H1 (cell line): ENCODE data around the gene SPDYE4. TPM values are rescaled to one million over a fixed set of nuclear protein-coding genes. Genes with fewer than 3 reads are reported as not detected.

Experiments
- CTCF ChIA-PET: fragments of 300-600 bp; sonication (Branson Sonifier 250); formaldehyde crosslinking; loops from one replicate; lab custom pipeline; 2021; ENCODE audit not compliant: partially characterized antibody; lab: Charles Lee
- POLR2A ChIA-PET: fragments of 300-600 bp; sonication (Branson Sonifier 250); formaldehyde crosslinking; loops from one replicate; lab custom pipeline; 2021; ENCODE audit warnings: inconsistent platforms; ENCODE audit not compliant: partially characterized antibody; lab: Charles Lee
- DNase-seq, 2 experiments: peaks; one replicate each; pipeline versions ENCODE4 v3.0.0 to v3.0.0-alpha.2; 2010 to 2022; ENCODE audit warnings: low spot score in 2 of 2, low read depth in 1 of 2, mixed read lengths in 1 of 2
- FAIRE-seq: peaks from 2 replicates; lab custom pipeline; 2011; peaks lifted over from hg19 to GRCh38; lab: Jason Lieb, UNC
- H2AFZ ChIP-seq: 2 replicates; pipeline ENCODE4 v1.8.1; 2012; ENCODE audit warnings: low read length, inconsistent platforms
- H2AK5ac ChIP-seq: 2 replicates; pipeline ENCODE4 v1.6.1; 2013; ENCODE audit warnings: low read depth, low read length
- H2BK120ac ChIP-seq: replicated peaks from 2 replicates; pipeline ENCODE3; 2013; ENCODE audit warnings: low read depth, low read length, inconsistent platforms
- H2BK12ac ChIP-seq: 2 replicates; pipeline ENCODE4 v1.6.1; 2013; ENCODE audit warnings: low read depth, low read length
- H2BK15ac ChIP-seq: 2 replicates; pipeline ENCODE4 v1.6.1; 2013; ENCODE audit warnings: low read length
- H2BK20ac ChIP-seq: 2 replicates; pipeline ENCODE4 v1.6.1; 2013; ENCODE audit warnings: low read length
- H2BK5ac ChIP-seq: 2 replicates; pipeline ENCODE4 v1.6.1; 2013; ENCODE audit warnings: low read depth, low read length
- H3K14ac ChIP-seq: 2 replicates; pipeline ENCODE4 v1.6.1; 2013; ENCODE audit warnings: inconsistent platforms; ENCODE audit not compliant: insufficient read length
- H3K18ac ChIP-seq: 2 replicates; pipeline ENCODE4 v1.6.1; 2013; ENCODE audit warnings: low read length; ENCODE audit errors: extremely low read depth
- H3K23ac ChIP-seq: 2 replicates; pipeline ENCODE4 v1.6.1; 2013; ENCODE audit warnings: inconsistent platforms; ENCODE audit not compliant: insufficient read length
- H3K23me2 ChIP-seq: 2 replicates; pipeline ENCODE4 v1.6.1; 2013; ENCODE audit warnings: low read depth, low read length
- H3K27ac ChIP-seq: 2 replicates; pipeline ENCODE4 v1.6.1; 2011; ENCODE audit warnings: low read depth, low read length, inconsistent platforms
- H3K27me3 ChIP-seq, 4 experiments: replicated peaks in 1 of 4; 1 replicate in 1 of 4; 2 replicates in 3 of 4; pipeline versions ENCODE4 v1.6.1 to v1.8.1; 2011 to 2013; ENCODE audit warnings: low read length in 3 of 4, mild to moderate bottlenecking in 3 of 4, inconsistent platforms in 2 of 4, mixed read lengths in 2 of 4, moderate library complexity in 1 of 4; ENCODE audit not compliant: control insufficient read depth in 3 of 4, insufficient read depth in 3 of 4; ENCODE audit errors: extremely low read depth in 1 of 4
- H3K36me3 ChIP-seq, 4 experiments: 2 replicates each; pipeline versions ENCODE4 v1.6.1 to v1.8.1; 2011 to 2013; ENCODE audit warnings: mild to moderate bottlenecking in 4 of 4, low read length in 3 of 4, moderate library complexity in 2 of 4, control low read depth in 1 of 4, inconsistent platforms in 1 of 4; ENCODE audit not compliant: insufficient read depth in 4 of 4, control insufficient read depth in 2 of 4
- H3K4ac ChIP-seq: replicated peaks from 2 replicates; pipeline ENCODE3; 2013; ENCODE audit warnings: low read length, low read depth, mixed read lengths, inconsistent platforms; ENCODE audit not compliant: insufficient read length
- H3K4me1 ChIP-seq, 4 experiments: replicated peaks in 1 of 4; 1 replicate in 1 of 4; 2 replicates in 3 of 4; pipeline versions ENCODE4 v1.6.1 to v1.8.1; 2011 to 2013; ENCODE audit warnings: low read length in 3 of 4, inconsistent platforms in 2 of 4, mixed read lengths in 1 of 4; ENCODE audit not compliant: insufficient read depth in 4 of 4, control insufficient read depth in 3 of 4
- H3K4me2 ChIP-seq, 2 experiments: 2 replicates each; pipeline versions ENCODE4 v1.6.1 to v1.8.1; 2011 to 2013; ENCODE audit warnings: low read depth in 2 of 2, low read length in 2 of 2, control low read depth in 1 of 2, inconsistent platforms in 1 of 2, mild to moderate bottlenecking in 1 of 2; ENCODE audit not compliant: insufficient read depth in 1 of 2
- H3K4me3 ChIP-seq, 4 experiments: fragments of 200-600, 300-600 bp in 1 of 4; sonication (generic), shearing (Covaris generic), sonication (Bioruptor Twin) in 1 of 4; 2 replicates each; pipeline versions ENCODE4 v1.5.1 to v1.8.1; 2011 to 2016; ENCODE audit warnings: low read length in 4 of 4, low read depth in 3 of 4, control low read depth in 2 of 4, inconsistent platforms in 2 of 4, mild to moderate bottlenecking in 2 of 4, mixed read lengths in 1 of 4, moderate library complexity in 1 of 4; ENCODE audit not compliant: insufficient read depth in 2 of 4; ENCODE audit errors: extremely low read depth in 1 of 4
- H3K56ac ChIP-seq: replicated peaks from 2 replicates; pipeline ENCODE3; 2013; ENCODE audit warnings: low read depth, mild to moderate bottlenecking, mixed read lengths, low read length, inconsistent platforms; ENCODE audit not compliant: insufficient read length
- H3K79me1 ChIP-seq: 2 replicates; pipeline ENCODE4 v1.6.1; 2013; ENCODE audit warnings: low read depth, low read length, control low read depth
- H3K79me2 ChIP-seq, 2 experiments: 2 replicates each; pipeline versions ENCODE4 v1.6.1 to v1.8.1; 2012 to 2013; ENCODE audit warnings: low read length in 2 of 2, mild to moderate bottlenecking in 2 of 2, inconsistent platforms in 1 of 2; ENCODE audit not compliant: insufficient read depth in 2 of 2, control insufficient read depth in 1 of 2
- H3K9ac ChIP-seq, 4 experiments: replicated peaks in 1 of 4; 1 replicate in 1 of 4; 2 replicates in 3 of 4; pipeline versions ENCODE4 v1.6.1 to v1.8.1; 2011 to 2013; ENCODE audit warnings: low read depth in 3 of 4, low read length in 3 of 4, control low read depth in 2 of 4, mild to moderate bottlenecking in 2 of 4, moderate library complexity in 2 of 4, inconsistent platforms in 1 of 4; ENCODE audit errors: extremely low read depth in 1 of 4
- H3K9me3 ChIP-seq, 2 experiments: 2 replicates each; pipeline versions ENCODE4 v1.6.1 to v1.8.1; 2012 to 2013; ENCODE audit warnings: mild to moderate bottlenecking in 2 of 2, moderate library complexity in 2 of 2, control low read depth in 1 of 2, inconsistent platforms in 1 of 2, low read depth in 1 of 2, low read length in 1 of 2, mixed read lengths in 1 of 2; ENCODE audit not compliant: insufficient read depth in 2 of 2
- H4K20me1 ChIP-seq, 2 experiments: replicated peaks in 1 of 2; 2 replicates each; pipeline versions ENCODE3 to v1.8.1; 2011 to 2013; ENCODE audit warnings: inconsistent platforms in 2 of 2, low read length in 2 of 2, mild to moderate bottlenecking in 1 of 2; ENCODE audit not compliant: insufficient read depth in 2 of 2, control insufficient read depth in 1 of 2
- H4K5ac ChIP-seq: 2 replicates; pipeline ENCODE4 v1.6.1; 2013; ENCODE audit warnings: low read length, low read depth, mixed read lengths, inconsistent platforms; ENCODE audit not compliant: insufficient read length
- H4K8ac ChIP-seq: 2 replicates; pipeline ENCODE4 v1.8.0; 2013; ENCODE audit warnings: mild to moderate bottlenecking, moderate library complexity, low read length, inconsistent platforms; ENCODE audit not compliant: insufficient read depth; ENCODE audit errors: extremely low read depth
- H4K91ac ChIP-seq: replicated peaks from 2 replicates; pipeline ENCODE3; 2013; ENCODE audit warnings: low read length, mixed read lengths, inconsistent platforms; ENCODE audit not compliant: insufficient read length
- ATF2 ChIP-seq: IDR thresholded peaks from 2 replicates; pipeline ENCODE4 v1.6.1; 2012; ENCODE audit warnings: low read length, inconsistent platforms
- CREB1 ChIP-seq: IDR thresholded peaks from 2 replicates; pipeline ENCODE4 v1.6.1; 2012; ENCODE audit warnings: inconsistent platforms
- FOSL1 ChIP-seq: IDR thresholded peaks from 2 replicates; pipeline ENCODE4 v1.6.1; 2011; ENCODE audit warnings: mild to moderate bottlenecking, low read depth, low read length, moderate library complexity; ENCODE audit not compliant: insufficient read depth
- GTF2F1 ChIP-seq: IDR thresholded peaks from 2 replicates; pipeline ENCODE4 v1.6.1; 2012; ENCODE audit warnings: low read depth, low read length, improper control_type of control experiment, borderline replicate concordance
- JUN ChIP-seq: IDR thresholded peaks from 2 replicates; pipeline ENCODE4 v1.6.1; 2011; ENCODE audit warnings: low read depth, mild to moderate bottlenecking, improper control_type of control experiment, low read length
- KDM1A ChIP-seq: fragments of 200-600, 300-600 bp; sonication (generic); IDR thresholded peaks from 2 replicates; pipeline ENCODE4 v1.7.1; 2016; ENCODE audit warnings: mild to moderate bottlenecking, low read length, borderline replicate concordance
- KDM5A ChIP-seq: fragments of 200-600 bp; IDR thresholded peaks from 2 replicates; pipeline ENCODE4 v1.7.1; 2012; ENCODE audit warnings: mild to moderate bottlenecking, low read length, inconsistent platforms, mixed read lengths
- RXRA ChIP-seq: IDR thresholded peaks from 2 replicates; pipeline ENCODE4 v1.6.1; 2011; ENCODE audit warnings: low read depth, mild to moderate bottlenecking, low read length, moderate library complexity; ENCODE audit not compliant: insufficient read depth
- SIX5 ChIP-seq: IDR thresholded peaks from 2 replicates; pipeline ENCODE4 v1.6.1; 2011; ENCODE audit warnings: mild to moderate bottlenecking, low read depth, low read length
- SP1 ChIP-seq: IDR thresholded peaks from 2 replicates; pipeline ENCODE4 v1.6.1; 2011; ENCODE audit warnings: low read depth, low read length
- SP4 ChIP-seq: IDR thresholded peaks from 2 replicates; pipeline ENCODE4 v1.6.1; 2012; ENCODE audit warnings: low read length, inconsistent platforms
- TEAD4 ChIP-seq: IDR thresholded peaks from 2 replicates; pipeline ENCODE4 v1.6.1; 2012; ENCODE audit warnings: low read depth, low read length, inconsistent platforms, mixed read lengths
- ZNF274 ChIP-seq: IDR thresholded peaks from 2 replicates; pipeline ENCODE4 v1.7.0; 2012; ENCODE audit warnings: low read length, borderline replicate concordance; ENCODE audit errors: extremely low read depth
- WGBS, 2 experiments: shearing (Covaris generic) in 1 of 2; methylation state at CpG; one replicate each; pipeline versions ENCODE4 v1.1.6 to v1.1.7; 2013 to 2015; ENCODE audit warnings: low lambda C conversion rate in 2 of 2, mixed read lengths in 2 of 2, inconsistent platforms in 1 of 2, low coverage in 1 of 2, missing lambda C conversion rate in 1 of 2; ENCODE audit not compliant: insufficient replicate concordance in 2 of 2, insufficient coverage in 1 of 2, insufficient read length in 1 of 2; ENCODE audit errors: extremely low coverage in 1 of 2, missing lambda C conversion rate in 1 of 2; 5-methylcytosine and 5-hydroxymethylcytosine counted together
- polyA plus RNA-seq, 7 experiments: library from polyadenylated mRNA; depleted of rRNA in 3 of 7; stranded (reverse) in 5 of 7; unstranded in 2 of 7; fragments of >200 nt in 5 of 7; fragments of 200-250 nt in 2 of 7; gene quantifications; 1 replicate in 5 of 7; 2 replicates in 1 of 7; 4 replicates in 1 of 7; pipeline versions ENCODE4 v1.2.1 to v1.2.3, GENCODE V29; 2011 to 2013; ENCODE audit warnings: missing spikeins in 2 of 7, mixed read lengths in 2 of 7
- total RNA-seq: library from RNA; stranded (reverse); fragmentation: NEBNext Ultra II Directional; extraction: Animal tissue kit (Norgen Biotek cat#: 25700); gene quantifications from 2 replicates; pipeline ENCODE4 v1.2.1, GENCODE V29; 2021

Gene SPDYE4
- total and polyA plus RNA-seq, 2 of the 8 experiments (the other 6 are each of a cell fraction or from before 2014, with no cell fraction given), result not detected

- Histone ChIP-seq H3K9ac (no peak overlapping the region; a peak in 1 of 7 replicates), H2AK5ac (no peak overlapping the region), H3K79me2 (no peaks in the 10 kb centered on the region), H4K5ac (no peak overlapping the region), H2BK5ac (no peak overlapping the region), H3K27ac (no peak overlapping the region), H3K18ac (no peak overlapping the region), H4K8ac (no peak overlapping the region), H3K23me2 (no peaks in the 10 kb centered on the region), H3K14ac (no peak overlapping the region), H2BK120ac (no peak overlapping the region), H3K4me2 (no peak overlapping the region), H3K4me1 (peaks cover 0 to 9% (median 4%) of the 10 kb centered on the region in 4 experiments; a peak in 2 of 7 replicates), H3K23ac (no peak overlapping the region), H3K9me3 (no peaks in the 10 kb centered on the region), H3K36me3 (no peaks in the 10 kb centered on the region), H3K4me3 (no peak overlapping the region), H2BK12ac (no peak overlapping the region), H4K91ac (no peak overlapping the region), H2AFZ (0 out of 2 replicates have a peak overlapping the region, but pooled peaks have one; percentile 46), H2BK15ac (no peak overlapping the region), H3K4ac (no peak overlapping the region), H3K27me3 (no peaks in the 10 kb centered on the region; a peak in 1 of 7 replicates), H3K56ac (no peak overlapping the region), H3K79me1 (no peaks in the 10 kb centered on the region), H4K20me1 (no peaks in the 10 kb centered on the region), H2BK20ac (no peak overlapping the region)
- POLR2A ChIA-PET, result no interaction called here
- 81% methylated on average over 4 of the region's 4 CpGs; no CpG with 5 or more reads in 1 of the 2 experiments for WGBS, 2 experiments
- DNase-seq, result peak in 1 of 2 experiments; percentile 16
- no peak for FAIRE-seq
- CTCF ChIA-PET, result interaction anchor here (0.6 to 8.2 kb wide), 10 partner anchors 13 to 155 kb away, joined by 3 to 107 read pairs (median 6); no protein-coding TSS in a partner anchor
- TF ChIP-seq SIX5, result no peak
- TF ChIP-seq CREB1, result no peak
- no peak for TF ChIP-seq GTF2F1
- TF ChIP-seq SP1, result no peak
- no peak for TF ChIP-seq JUN
- no peak for TF ChIP-seq SP4
- TF ChIP-seq KDM5A, result no peak
- no peak for TF ChIP-seq RXRA
- no peak for TF ChIP-seq TEAD4
- no peak for TF ChIP-seq ATF2
- no peak for TF ChIP-seq FOSL1
- no peak for TF ChIP-seq KDM1A
- TF ChIP-seq ZNF274, result no peak
Observed at GRCh38 chr17:8806926-8807550, 48.7 kb upstream of the SPDYE4 start.
